H9 (cell line): ENCODE results near the gene RGL1. TPM values are rescaled to one million over a fixed set of nuclear protein-coding genes. Genes with fewer than 3 reads are reported as not detected.

ENCODE experiments used
- DNase-seq: peaks from one replicate; pipeline ENCODE4 v3.0.0-alpha.2; 2017
- H2AFZ ChIP-seq: one replicate; pipeline ENCODE4 v1.6.1; 2013; ENCODE audit warnings: mild to moderate bottlenecking, low read length, control low read depth, moderate library complexity
- H2AK5ac ChIP-seq: 2 replicates; pipeline ENCODE4 v1.6.1; 2013; ENCODE audit warnings: low read length, control low read depth, mixed read lengths; ENCODE audit not compliant: insufficient read length
- H2BK120ac ChIP-seq: one replicate; pipeline ENCODE4 v1.6.1; 2013; ENCODE audit warnings: low read depth, mild to moderate bottlenecking, low read length, control low read depth, inconsistent platforms; ENCODE audit not compliant: poor library complexity, severe bottlenecking
- H2BK12ac ChIP-seq: 2 replicates; pipeline ENCODE4 v1.6.1; 2013; ENCODE audit warnings: low read length, control low read depth, mixed read lengths, low read depth; ENCODE audit not compliant: insufficient read length
- H2BK15ac ChIP-seq: 2 replicates; pipeline ENCODE4 v1.6.1; 2013; ENCODE audit warnings: low read depth, low read length, control low read depth
- H2BK20ac ChIP-seq: one replicate; pipeline ENCODE4 v1.6.1; 2013; ENCODE audit warnings: low read depth, mild to moderate bottlenecking, low read length, control low read depth, inconsistent platforms; ENCODE audit not compliant: poor library complexity, severe bottlenecking
- H2BK5ac ChIP-seq: 2 replicates; pipeline ENCODE4 v1.6.1; 2013; ENCODE audit warnings: low read length, control low read depth, mixed read lengths; ENCODE audit not compliant: insufficient read length
- H3K14ac ChIP-seq: 2 replicates; pipeline ENCODE4 v1.6.1; 2013; ENCODE audit warnings: low read length, control low read depth; ENCODE audit not compliant: insufficient read depth
- H3K18ac ChIP-seq: 2 replicates; pipeline ENCODE4 v1.6.1; 2013; ENCODE audit warnings: low read depth, mild to moderate bottlenecking, mixed read lengths, low read length, control low read depth; ENCODE audit not compliant: insufficient read length
- H3K23ac ChIP-seq: 2 replicates; pipeline ENCODE4 v1.6.1; 2013; ENCODE audit warnings: low read length, control low read depth, mixed read lengths, low read depth; ENCODE audit not compliant: insufficient read length
- H3K23me2 ChIP-seq: 2 replicates; pipeline ENCODE4 v1.6.1; 2013; ENCODE audit warnings: low read depth, mild to moderate bottlenecking, mixed read lengths, low read length, control low read depth; ENCODE audit not compliant: insufficient read length, poor library complexity, severe bottlenecking
- H3K27ac ChIP-seq: 2 replicates; pipeline ENCODE4 v1.5.1; 2013; ENCODE audit warnings: low read length, control low read depth, mixed read lengths, low read depth; ENCODE audit not compliant: insufficient read length
- H3K27me3 ChIP-seq: 2 replicates; pipeline ENCODE4 v1.6.1; 2013; ENCODE audit warnings: low read length, control low read depth, inconsistent platforms; ENCODE audit not compliant: insufficient read depth
- H3K4ac ChIP-seq: 2 replicates; pipeline ENCODE4 v1.6.1; 2013; ENCODE audit warnings: low read depth, mild to moderate bottlenecking, control low read depth, inconsistent platforms, low read length, moderate library complexity
- H3K4me1 ChIP-seq: 2 replicates; pipeline ENCODE4 v1.6.1; 2013; ENCODE audit warnings: low read length, control low read depth, inconsistent platforms; ENCODE audit not compliant: insufficient read depth
- H3K4me2 ChIP-seq: 2 replicates; pipeline ENCODE4 v1.6.1; 2013; ENCODE audit warnings: low read length, control low read depth, mixed read lengths; ENCODE audit not compliant: insufficient read length, insufficient read depth
- H3K56ac ChIP-seq: 2 replicates; pipeline ENCODE4 v1.6.1; 2013; ENCODE audit warnings: low read depth, mild to moderate bottlenecking, mixed read lengths, low read length, control low read depth; ENCODE audit not compliant: insufficient read length
- H3K79me1 ChIP-seq: 2 replicates; pipeline ENCODE4 v1.6.1; 2013; ENCODE audit warnings: low read depth, mild to moderate bottlenecking, moderate library complexity, low read length, control low read depth, inconsistent platforms; ENCODE audit not compliant: insufficient read depth, poor library complexity, severe bottlenecking
- H3K79me2 ChIP-seq: 2 replicates; pipeline ENCODE4 v1.6.1; 2013; ENCODE audit warnings: low read length, control low read depth, inconsistent platforms; ENCODE audit not compliant: insufficient read depth
- H3K9ac ChIP-seq: 2 replicates; pipeline ENCODE4 v1.6.1; 2013; ENCODE audit warnings: low read length, control low read depth, mixed read lengths; ENCODE audit not compliant: insufficient read length; ENCODE audit errors: extremely low read depth
- H3K9me3 ChIP-seq: one replicate; pipeline ENCODE4 v1.6.1; 2013; ENCODE audit warnings: low read depth, low read length, inconsistent platforms; ENCODE audit not compliant: control insufficient read depth
- H3T11ph ChIP-seq: one replicate; pipeline ENCODE4 v1.6.1; 2013; ENCODE audit warnings: mild to moderate bottlenecking, low read length, control low read depth, inconsistent platforms
- H4K20me1 ChIP-seq: one replicate; pipeline ENCODE4 v1.6.1; 2013; ENCODE audit not compliant: control insufficient read depth, insufficient read length, insufficient read depth
- H4K5ac ChIP-seq: 2 replicates; pipeline ENCODE4 v1.6.1; 2013; ENCODE audit warnings: low read depth, mild to moderate bottlenecking, mixed read lengths, low read length, control low read depth; ENCODE audit not compliant: insufficient read length
- H4K8ac ChIP-seq: replicated peaks from 2 replicates; pipeline ENCODE4 v1.6.1; 2013; ENCODE audit warnings: low read length, control low read depth, mixed read lengths, low read depth; ENCODE audit not compliant: insufficient read length
- H4K91ac ChIP-seq: 2 replicates; pipeline ENCODE4 v1.6.1; 2013; ENCODE audit warnings: low read depth, mild to moderate bottlenecking, moderate library complexity, mixed read lengths, low read length, control low read depth; ENCODE audit not compliant: insufficient read length
- H3K27ac Mint-ChIP-seq, 3 experiments: 2 replicates in 2 of 3; 3 replicates in 1 of 3; pipeline ENCODE4 v1.8.0; 2020 to 2021; ENCODE audit warnings: mixed read lengths in 3 of 3, mild to moderate bottlenecking in 1 of 3, moderate library complexity in 1 of 3
- H3K27me3 Mint-ChIP-seq: 2 replicates; pipeline ENCODE4 v1.8.0; 2021; ENCODE audit warnings: low read depth, mild to moderate bottlenecking, moderate library complexity, mixed read lengths
- H3K36me3 Mint-ChIP-seq, 3 experiments: 2 replicates in 2 of 3; 3 replicates in 1 of 3; pipeline ENCODE4 v1.8.0; 2020 to 2021; ENCODE audit warnings: low read depth in 3 of 3, mixed read lengths in 3 of 3; ENCODE audit not compliant: insufficient read depth in 1 of 3
- H3K4me1 Mint-ChIP-seq, 2 experiments: 2 replicates each; pipeline ENCODE4 v1.8.0; 2020; ENCODE audit warnings: mixed read lengths in 2 of 2
- H3K4me3 Mint-ChIP-seq, 2 experiments: 2 replicates in 1 of 2; 3 replicates in 1 of 2; pipeline ENCODE4 v1.8.0; 2020 to 2021; ENCODE audit warnings: mild to moderate bottlenecking in 2 of 2, mixed read lengths in 2 of 2, moderate library complexity in 1 of 2
- H3K9me3 Mint-ChIP-seq, 2 experiments: 2 replicates in 1 of 2; 3 replicates in 1 of 2; pipeline ENCODE4 v1.8.0; 2020; ENCODE audit warnings: mild to moderate bottlenecking in 2 of 2, mixed read lengths in 2 of 2, moderate library complexity in 1 of 2
- CTCF ChIP-seq: fragments of 200-600 bp; sonication (generic); conservative IDR thresholded peaks from 3 replicates; pipeline ENCODE4 v1.8.0; 2021; ENCODE audit warnings: antibody characterized with exemption, mild to moderate bottlenecking
- WGBS: extraction: QIAGEN DNeasy Blood & Tissue Kit; methylation state at CpG from one replicate; pipeline ENCODE4 v1.1.7; 2013; ENCODE audit warnings: missing lambda C conversion rate, low lambda C conversion rate, mixed read lengths; ENCODE audit not compliant: insufficient read length; ENCODE audit errors: extremely low coverage; 5-methylcytosine and 5-hydroxymethylcytosine counted together
- total RNA-seq: library from RNA; stranded (reverse); gene quantifications from 2 replicates; pipeline ENCODE4 v1.2.1, GENCODE V29; 2021

Gene RGL1
- total RNA-seq, 1 experiment from 2014 or later: 1.4 TPM

- H3K9me3 Mint-ChIP-seq: no peaks in the 10 kb centered on the region
- Histone ChIP-seq H4K5ac (no peak overlapping the region), H3K4ac (no peak overlapping the region), H3K27ac (no peak overlapping the region), H3K23ac (no peak overlapping the region), H3K23me2 (no peaks in the 10 kb centered on the region), H2BK20ac (no peak overlapping the region), H3K4me1 (no peaks in the 10 kb centered on the region), H3K9me3 (no peaks in the 10 kb centered on the region), H3K56ac (no peak overlapping the region), H3T11ph (no peak overlapping the region), H3K18ac (no peak overlapping the region), H4K8ac (no peak overlapping the region), H2AK5ac (no peak overlapping the region), H2BK120ac (no peak overlapping the region), H3K79me1 (no peaks in the 10 kb centered on the region), H3K9ac (no peak overlapping the region), H4K20me1 (no peaks in the 10 kb centered on the region), H2BK15ac (no peak overlapping the region), H3K4me2 (no peak overlapping the region), H3K79me2 (no peaks in the 10 kb centered on the region), H4K91ac (no peak overlapping the region), H2BK12ac (no peak overlapping the region), H3K27me3 (no peaks in the 10 kb centered on the region), H2BK5ac (no peak overlapping the region), H3K14ac (no peak overlapping the region), H2AFZ (no peak overlapping the region)
- H3K4me1 Mint-ChIP-seq: no peaks in the 10 kb centered on the region
- no peaks in the 10 kb centered on the region for H3K36me3 Mint-ChIP-seq
- H3K4me3 Mint-ChIP-seq: no peak overlapping the region
- H3K27ac Mint-ChIP-seq: no peak overlapping the region
- no peak for DNase-seq
- no peak for TF ChIP-seq CTCF
- H3K27me3 Mint-ChIP-seq: no peaks in the 10 kb centered on the region
- no CpG with 5 or more reads among the region's 4 CpGs for WGBS
These were observed 91.6 kb downstream of the RGL1 start for GRCh38 chr1:183896466-183897048.
